Measurements from ENCODE around the gene NR1H2. TPM values are rescaled to one million over a fixed set of nuclear protein-coding genes. Genes with fewer than 3 reads are reported as not detected.

NR1H2 gene
- total RNA-seq, 4 donors from 2014 or later, result 76.7 to 102 (median 98.9) TPM

- H3K27ac ChIP-seq, result no peak overlapping the region
- no peak overlapping the region for H3K4me3 ChIP-seq
- H3K9me3 ChIP-seq, result no peaks in the 10 kb centered on the region
- H3K4me1 ChIP-seq, result no peaks in the 10 kb centered on the region
- TF ChIP-seq POLR2A (IDR thresholded peaks at IDR 0.05) (no peak), CTCF (IDR thresholded peaks at IDR 0.05) (no peak)
- H3K36me3 ChIP-seq, result no peaks in the 10 kb centered on the region
- DNase-seq, result peak in 1 of 3 donors; percentile 44
- no peaks in the 10 kb centered on the region for H3K27me3 ChIP-seq
Measured at GRCh38 chr19:50401605-50402450, 25.6 kb downstream of the NR1H2 start.

GRCh38 chr19:50402544-50403301, 26.5 kb downstream of the NR1H2 start:
- no peak for TF ChIP-seq POLR2A (IDR thresholded peaks at IDR 0.05)
- no peak for TF ChIP-seq CTCF (IDR thresholded peaks at IDR 0.05)
- no peaks in the 10 kb centered on the region for H3K27me3 ChIP-seq
- H3K9me3 ChIP-seq, result no peaks in the 10 kb centered on the region
- H3K4me3 ChIP-seq, result no peak overlapping the region
- DNase-seq, result peak in 1 of 3 donors; percentile 43
- no peak overlapping the region for H3K27ac ChIP-seq
- H3K36me3 ChIP-seq, result peaks cover 0 to 4% (median 0%) of the 10 kb centered on the region in 3 donors
- H3K4me1 ChIP-seq, result no peaks in the 10 kb centered on the region

DNA sequence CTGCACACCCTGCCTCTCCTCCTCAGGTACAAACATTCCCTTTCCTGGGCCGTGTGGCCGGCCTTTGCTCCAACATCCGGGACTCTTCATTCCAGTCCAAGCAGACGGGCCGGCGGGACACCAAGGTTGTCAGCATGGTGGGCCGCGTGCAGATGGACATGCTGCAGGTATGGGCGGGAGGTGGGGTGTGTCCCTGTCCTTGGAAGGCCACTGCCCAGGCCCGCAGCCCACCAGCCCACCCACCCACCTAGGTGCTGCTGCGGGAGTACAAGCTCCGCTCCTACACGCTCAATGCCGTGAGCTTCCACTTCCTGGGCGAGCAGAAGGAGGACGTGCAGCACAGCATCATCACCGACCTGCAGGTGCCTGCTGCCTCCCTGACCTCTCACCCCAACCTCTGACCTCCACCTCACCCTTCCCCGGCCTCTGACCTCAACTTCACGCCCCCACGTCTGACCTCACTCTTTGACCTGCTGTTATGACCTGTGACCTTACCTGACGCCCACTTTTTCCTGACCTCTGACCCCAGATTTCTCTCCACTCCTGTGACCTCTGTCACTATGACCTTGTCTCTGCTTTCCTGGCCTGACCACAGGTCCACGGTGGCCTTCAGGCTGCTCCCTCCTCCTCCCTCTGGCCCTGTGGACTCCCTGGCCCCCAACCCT, 30.0 kb downstream of the NR1H2 start:
- Histone ChIP-seq H3K9me3 (no peaks in the 10 kb centered on the region), H3K4me1 (peaks cover 0 to 10% (median 2%) of the 10 kb centered on the region in 4 donors), H3K27ac (no peak overlapping the region), H3K4me3 (no peak overlapping the region), H3K27me3 (no peaks in the 10 kb centered on the region), H3K36me3 (peaks cover 0 to 4% (median 0%) of the 10 kb centered on the region in 3 donors)
- no peak for TF ChIP-seq CTCF (IDR thresholded peaks at IDR 0.05)
- no peak for TF ChIP-seq POLR2A (IDR thresholded peaks at IDR 0.05)
- no peak for DNase-seq

- no peak overlapping the region for H3K27ac ChIP-seq
- TF ChIP-seq CTCF (IDR thresholded peaks at IDR 0.05), result no peak
- no peak for DNase-seq
- H3K27me3 ChIP-seq, result no peaks in the 10 kb centered on the region
- H3K36me3 ChIP-seq, result peaks cover 0 to 4% (median 0%) of the 10 kb centered on the region in 3 donors
- no peak overlapping the region for H3K4me3 ChIP-seq
- no peaks in the 10 kb centered on the region for H3K9me3 ChIP-seq
- H3K4me1 ChIP-seq, result peaks cover 0 to 10% (median 3%) of the 10 kb centered on the region in 4 donors
Measured at GRCh38 chr19:50406829-50407228, 30.6 kb downstream of the NR1H2 start.

GRCh38 chr19:50409347-50409746, 33.1 kb downstream of the NR1H2 start:
- Histone ChIP-seq H3K27me3 (no peaks in the 10 kb centered on the region), H3K9me3 (no peaks in the 10 kb centered on the region), H3K36me3 (peaks cover 0 to 4% (median 0%) of the 10 kb centered on the region in 3 donors), H3K4me3 (no peak overlapping the region), H3K4me1 (peaks cover 0 to 10% (median 3%) of the 10 kb centered on the region in 4 donors), H3K27ac (no peak overlapping the region)
- TF ChIP-seq POLR2A (IDR thresholded peaks at IDR 0.05) (no peak), CTCF (IDR thresholded peaks at IDR 0.05) (no peak)
- DNase-seq, result no peak
